Suprapubic skin (tissue), 4 donors: ENCODE measurements around the gene IDI1. TPM values are rescaled to one million over a fixed set of nuclear protein-coding genes. Genes with fewer than 3 reads are reported as not detected.

Experiments used
- DNase-seq, 2 donors: peaks; one replicate each; pipeline ENCODE4 v3.0.0-alpha.2; 2019; ENCODE audit warnings: low spot score in 2 of 2
- H3K27ac ChIP-seq: fragments of 200-600 bp; sonication (generic); one replicate; pipeline ENCODE4 v1.5.1; 2019
- H3K27me3 ChIP-seq: fragments of 200-600 bp; sonication (generic); one replicate; pipeline ENCODE4 v1.5.1; 2019
- H3K36me3 ChIP-seq: fragments of 200-600 bp; sonication (generic); one replicate; pipeline ENCODE4 v1.5.1; 2019
- H3K4me1 ChIP-seq: fragments of 200-600 bp; sonication (generic); one replicate; pipeline ENCODE4 v1.5.1; 2019
- H3K4me3 ChIP-seq: fragments of 200-600 bp; sonication (generic); one replicate; pipeline ENCODE4 v1.5.1; 2019; ENCODE audit warnings: mild to moderate bottlenecking
- H3K9me3 ChIP-seq: fragments of 200-600 bp; sonication (generic); one replicate; pipeline ENCODE4 v1.5.1; 2019
- CTCF ChIP-seq, 2 donors: fragments of 200-600 bp in 1 of 2; fragments of 450-650 bp in 1 of 2; sonication (generic) in 1 of 2; IDR thresholded peaks; one replicate each; pipeline ENCODE4 v1.5.1; 2016 to 2019; ENCODE audit warnings: antibody characterized with exemption in 2 of 2, mild to moderate bottlenecking in 1 of 2, moderate library complexity in 1 of 2
- EP300 ChIP-seq: sonication (generic); formaldehyde crosslinking; IDR thresholded peaks from one replicate; pipeline ENCODE4 v1.6.1; 2017; ENCODE audit warnings: antibody characterized with exemption
- POLR2A ChIP-seq, 2 donors: fragments of 450-650 bp; IDR thresholded peaks; one replicate each; pipeline ENCODE4 v1.6.1; 2017; ENCODE audit warnings: antibody characterized with exemption in 2 of 2, mild to moderate bottlenecking in 2 of 2, moderate library complexity in 2 of 2
- POLR2AphosphoS5 ChIP-seq, 3 donors: sonication (generic); formaldehyde crosslinking; IDR thresholded peaks; one replicate each; pipeline ENCODE4 v1.6.1; 2017; ENCODE audit warnings: antibody characterized with exemption in 3 of 3
- WGBS: methylation state at CpG from one replicate; pipeline ENCODE4 v1.1.5; 2018; 5-methylcytosine and 5-hydroxymethylcytosine counted together
- total RNA-seq, 4 donors: library from RNA; depleted of rRNA; stranded (reverse); fragments of >200 nt; gene quantifications; one replicate each; pipeline ENCODE4 v1.1.0, GENCODE V29; 2016

The IDI1 gene
- total RNA-seq, 4 donors from 2014 or later, result 32.0 to 62.1 (median 36.1) TPM

GRCh38 chr10:1003884-1004670 lies 44.8 kb downstream of the IDI1 start:
- no peak for DNase-seq
- TF ChIP-seq POLR2A (IDR thresholded peaks at IDR 0.05) (no peak), EP300 (no peak), CTCF (IDR thresholded peaks at IDR 0.05) (no peak), POLR2AphosphoS5 (IDR thresholded peaks at IDR 0.05) (no peak)
- Histone ChIP-seq H3K4me3 (no peak overlapping the region), H3K4me1 (no peaks in the 10 kb centered on the region), H3K36me3 (peaks cover 100% of the 10 kb centered on the region), H3K27ac (no peak overlapping the region), H3K27me3 (no peaks in the 10 kb centered on the region), H3K9me3 (no peaks in the 10 kb centered on the region)
- 93% methylated on average over 3 of the region's 9 CpGs for WGBS

GRCh38 chr10:1002425-1003006 lies 46.4 kb downstream of the IDI1 start:
- no peak for DNase-seq
- no peak overlapping the region for H3K27ac ChIP-seq
- no peaks in the 10 kb centered on the region for H3K27me3 ChIP-seq
- H3K4me3 ChIP-seq, result no peak overlapping the region
- peaks cover 100% of the 10 kb centered on the region for H3K36me3 ChIP-seq
- TF ChIP-seq CTCF (IDR thresholded peaks at IDR 0.05), result no peak
- TF ChIP-seq POLR2A (IDR thresholded peaks at IDR 0.05), result no peak
- no peak for TF ChIP-seq POLR2AphosphoS5 (IDR thresholded peaks at IDR 0.05)
- no peak for TF ChIP-seq EP300
- no peaks in the 10 kb centered on the region for H3K9me3 ChIP-seq
- H3K4me1 ChIP-seq, result no peaks in the 10 kb centered on the region
- WGBS, result 97% methylated on average over 5 of the region's 5 CpGs

GRCh38 chr10:997266-998022 lies 51.5 kb downstream of the IDI1 start:
- no peak for DNase-seq
- Histone ChIP-seq H3K4me3 (no peak overlapping the region), H3K36me3 (peaks cover 97% of the 10 kb centered on the region), H3K4me1 (no peaks in the 10 kb centered on the region), H3K27ac (no peak overlapping the region), H3K27me3 (no peaks in the 10 kb centered on the region), H3K9me3 (no peaks in the 10 kb centered on the region)
- TF ChIP-seq POLR2A (IDR thresholded peaks at IDR 0.05), result no peak
- TF ChIP-seq POLR2AphosphoS5 (IDR thresholded peaks at IDR 0.05), result no peak
- TF ChIP-seq EP300, result no peak
- TF ChIP-seq CTCF (IDR thresholded peaks at IDR 0.05), result no peak
- 86% methylated on average over 19 of the region's 19 CpGs for WGBS

GRCh38 chr10:996031-996430 lies 52.9 kb downstream of the IDI1 start:
- Histone ChIP-seq H3K4me1 (no peaks in the 10 kb centered on the region), H3K36me3 (peaks cover 83% of the 10 kb centered on the region), H3K27ac (no peak overlapping the region), H3K27me3 (no peaks in the 10 kb centered on the region), H3K4me3 (no peak overlapping the region), H3K9me3 (no peaks in the 10 kb centered on the region)
- 94% methylated on average over 12 of the region's 12 CpGs for WGBS
- no peak for DNase-seq
- TF ChIP-seq EP300 (no peak), POLR2A (IDR thresholded peaks at IDR 0.05) (no peak), POLR2AphosphoS5 (IDR thresholded peaks at IDR 0.05) (no peak), CTCF (IDR thresholded peaks at IDR 0.05) (no peak)

GRCh38 chr10:995559-995926 lies 53.4 kb downstream of the IDI1 start:
- H3K9me3 ChIP-seq, result no peaks in the 10 kb centered on the region
- peaks cover 78% of the 10 kb centered on the region for H3K36me3 ChIP-seq
- no peak overlapping the region for H3K4me3 ChIP-seq
- H3K27ac ChIP-seq, result no peak overlapping the region
- WGBS, result 95% methylated on average over 7 of the region's 7 CpGs
- H3K4me1 ChIP-seq, result no peaks in the 10 kb centered on the region
- no peak for DNase-seq
- TF ChIP-seq EP300 (no peak), POLR2A (IDR thresholded peaks at IDR 0.05) (no peak), CTCF (IDR thresholded peaks at IDR 0.05) (no peak), POLR2AphosphoS5 (IDR thresholded peaks at IDR 0.05) (no peak)
- no peaks in the 10 kb centered on the region for H3K27me3 ChIP-seq
